Hepatocyte (in vitro differentiated cells): ENCODE measurements around the gene DNAJC5.

Source experiments
- CTCF ChIP-seq: fragments of 200-600 bp; sonication (generic); IDR thresholded peaks from 2 replicates; pipeline ENCODE4 v1.5.1; 2016; ENCODE audit warnings: antibody characterized with exemption, mild to moderate bottlenecking; ENCODE audit not compliant: poor library complexity
- EZH2 ChIP-seq: fragments of 200-600 bp; sonication (generic); IDR thresholded peaks from 2 replicates; pipeline ENCODE4 v1.6.1; 2016; ENCODE audit warnings: antibody characterized with exemption, mild to moderate bottlenecking, borderline replicate concordance
- EZH2phosphoT487 ChIP-seq: fragments of 200-600 bp; sonication (generic); IDR thresholded peaks from one replicate; pipeline ENCODE4 v1.6.1; 2018; ENCODE audit warnings: antibody characterized with exemption, mild to moderate bottlenecking, low read depth, moderate library complexity; ENCODE audit not compliant: unreplicated experiment, severe bottlenecking

- TF ChIP-seq CTCF (no peak), EZH2 (no peak), EZH2phosphoT487 (no peak)
These were observed 3.6 kb upstream of the DNAJC5 start for GRCh38 chr20:63891061-63892002.
